ENCODE measurements around the gene CFAP221.

CFAP221 gene

GRCh38 chr2:119574108-119574815, 30.0 kb downstream of the CFAP221 start:
- H3K27ac ChIP-seq, result no peak overlapping the region
- no peak for TF ChIP-seq ZFX (IDR thresholded peaks at IDR 0.05)
- TF ChIP-seq CTCF (conservative IDR thresholded peaks at IDR 0.05), result no peak

GRCh38 chr2:119574864-119575263, 30.6 kb downstream of the CFAP221 start:
- no peak overlapping the region for H3K27ac ChIP-seq
- TF ChIP-seq ZFX (IDR thresholded peaks at IDR 0.05) (no peak), CTCF (conservative IDR thresholded peaks at IDR 0.05) (no peak)

GRCh38 chr2:119575439-119575838, 31.2 kb downstream of the CFAP221 start:
- no peak overlapping the region for H3K27ac ChIP-seq
- TF ChIP-seq CTCF (conservative IDR thresholded peaks at IDR 0.05), result no peak
- no peak for TF ChIP-seq ZFX (IDR thresholded peaks at IDR 0.05)

- no peak overlapping the region for H3K27ac ChIP-seq
- TF ChIP-seq ZFX (IDR thresholded peaks at IDR 0.05) (no peak), CTCF (conservative IDR thresholded peaks at IDR 0.05) (no peak)
These were observed 35.4 kb downstream of the CFAP221 start for GRCh38 chr2:119579424-119580295.

GRCh38 chr2:119580550-119581072, 36.4 kb downstream of the CFAP221 start:
- TF ChIP-seq CTCF (conservative IDR thresholded peaks at IDR 0.05), result no peak
- no peak for TF ChIP-seq ZFX (IDR thresholded peaks at IDR 0.05)
- H3K27ac ChIP-seq, result no peak overlapping the region

- no peak overlapping the region for H3K27ac ChIP-seq
- TF ChIP-seq ZFX (IDR thresholded peaks at IDR 0.05) (no peak), CTCF (conservative IDR thresholded peaks at IDR 0.05) (no peak)
These were observed 39.0 kb downstream of the CFAP221 start for GRCh38 chr2:119583291-119583690.

GRCh38 chr2:119584469-119584868, 40.2 kb downstream of the CFAP221 start:
- TF ChIP-seq ZFX (IDR thresholded peaks at IDR 0.05) (no peak), CTCF (conservative IDR thresholded peaks at IDR 0.05) (no peak)
- H3K27ac ChIP-seq, result no peak overlapping the region

Measured in C4-2B (cell line).